SU-DHL-6 (cell line): ENCODE results near the gene CD93.

ENCODE experiments used
- H2AFZ ChIP-seq: fragments of 200-600 bp; sonication (generic); 2 replicates; pipeline ENCODE4 v1.6.1; 2014; ENCODE audit warnings: low read depth, mild to moderate bottlenecking, moderate library complexity, mixed read lengths, antibody characterized with exemption, low read length; ENCODE audit not compliant: severe bottlenecking
- H3F3A ChIP-seq: fragments of 200-600 bp; shearing (Covaris generic); 2 replicates; pipeline ENCODE4 v1.6.0; 2016; ENCODE audit warnings: antibody characterized with exemption, mild to moderate bottlenecking; ENCODE audit not compliant: insufficient read depth
- H3K27ac ChIP-seq: fragments of 200-600 bp; sonication (generic); 2 replicates; pipeline ENCODE4 v1.5.1; 2016; ENCODE audit warnings: low read depth, mild to moderate bottlenecking, low read length, moderate library complexity, mixed read lengths
- H3K27me3 ChIP-seq: fragments of 200-600 bp; sonication (generic), shearing (Covaris generic); 2 replicates; pipeline ENCODE4 v1.6.0; 2014; ENCODE audit warnings: mild to moderate bottlenecking, low read length
- H3K36me3 ChIP-seq: fragments of 200-600 bp; sonication (generic); 2 replicates; pipeline ENCODE4 v1.6.1; 2014; ENCODE audit warnings: mild to moderate bottlenecking, low read length, mixed read lengths
- H3K4me2 ChIP-seq: fragments of 300-600, 200-600 bp; shearing (Covaris generic), sonication (generic); 2 replicates; pipeline ENCODE4 v1.6.0; 2014; ENCODE audit warnings: low read length, low read depth, mild to moderate bottlenecking; ENCODE audit not compliant: poor library complexity, severe bottlenecking
- H3K4me3 ChIP-seq: fragments of 200-600 bp; sonication (generic); 2 replicates; pipeline ENCODE4 v1.5.1; 2014; ENCODE audit warnings: antibody characterized with exemption, low read length, mild to moderate bottlenecking, mixed read lengths; ENCODE audit not compliant: insufficient read depth, poor library complexity, severe bottlenecking
- H3K79me2 ChIP-seq: fragments of 200-600 bp; sonication (generic); 2 replicates; pipeline ENCODE4 v1.6.1; 2014; ENCODE audit warnings: mild to moderate bottlenecking, low read length, moderate library complexity; ENCODE audit not compliant: insufficient read depth
- H3K9ac ChIP-seq: fragments of 200-600 bp; sonication (generic); 2 replicates; pipeline ENCODE4 v1.7.0; 2014; ENCODE audit warnings: mild to moderate bottlenecking, low read length
- H3K9me2 ChIP-seq: fragments of 200-600 bp; sonication (generic); replicated peaks from 2 replicates; pipeline ENCODE4 v1.6.1; 2014; ENCODE audit warnings: low read length; ENCODE audit not compliant: insufficient read depth
- H3K9me3 ChIP-seq: fragments of 200-600 bp; sonication (generic); 2 replicates; pipeline ENCODE4 v1.6.1; 2014; ENCODE audit warnings: low read length, mixed read lengths; ENCODE audit not compliant: insufficient read depth
- H4K20me1 ChIP-seq: fragments of 200-600 bp; sonication (generic); 2 replicates; pipeline ENCODE4 v1.6.1; 2014; ENCODE audit warnings: low read depth, mild to moderate bottlenecking, antibody characterized with exemption, low read length, moderate library complexity, mixed read lengths
- CTCF ChIP-seq: fragments of 200-600 bp; sonication (generic); IDR thresholded peaks from one replicate; pipeline ENCODE4 v1.5.1; 2017; ENCODE audit warnings: antibody characterized with exemption, mild to moderate bottlenecking, low read length, moderate library complexity; ENCODE audit not compliant: insufficient read depth, poor library complexity, severe bottlenecking
- EZH2phosphoT487 ChIP-seq: fragments of 200-600 bp; sonication (generic), shearing (Covaris generic); conservative IDR thresholded peaks from 2 replicates; pipeline ENCODE4 v1.6.1; 2018; ENCODE audit warnings: mild to moderate bottlenecking, antibody characterized with exemption, low read length, moderate library complexity, mixed read lengths

The CD93 gene

GRCh38 chr20:23094213-23094896, 8.2 kb upstream of the CD93 start:
- Histone ChIP-seq H3K9ac (no peak overlapping the region), H3K9me3 (no peaks in the 10 kb centered on the region), H3K4me3 (no peak overlapping the region), H3K27ac (no peak overlapping the region), H4K20me1 (no peaks in the 10 kb centered on the region), H2AFZ (no peak overlapping the region), H3K9me2 (no peaks in the 10 kb centered on the region), H3K36me3 (no peaks in the 10 kb centered on the region), H3K27me3 (no peaks in the 10 kb centered on the region), H3F3A (no peaks in the 10 kb centered on the region), H3K79me2 (no peaks in the 10 kb centered on the region), H3K4me2 (no peak overlapping the region)
- TF ChIP-seq CTCF (no peak), EZH2phosphoT487 (no peak)

GRCh38 chr20:23093613-23094012, 7.5 kb upstream of the CD93 start:
- H3K4me2 ChIP-seq: no peak overlapping the region
- no peaks in the 10 kb centered on the region for H3K9me2 ChIP-seq
- H3K27me3 ChIP-seq: no peaks in the 10 kb centered on the region
- no peaks in the 10 kb centered on the region for H3K36me3 ChIP-seq
- H3K9me3 ChIP-seq: no peaks in the 10 kb centered on the region
- no peaks in the 10 kb centered on the region for H3F3A ChIP-seq
- H3K4me3 ChIP-seq: no peak overlapping the region
- no peaks in the 10 kb centered on the region for H3K79me2 ChIP-seq
- no peak overlapping the region for H3K9ac ChIP-seq
- no peaks in the 10 kb centered on the region for H4K20me1 ChIP-seq
- TF ChIP-seq EZH2phosphoT487 (no peak), CTCF (no peak)
- no peak overlapping the region for H3K27ac ChIP-seq
- H2AFZ ChIP-seq: no peak overlapping the region

DNA sequence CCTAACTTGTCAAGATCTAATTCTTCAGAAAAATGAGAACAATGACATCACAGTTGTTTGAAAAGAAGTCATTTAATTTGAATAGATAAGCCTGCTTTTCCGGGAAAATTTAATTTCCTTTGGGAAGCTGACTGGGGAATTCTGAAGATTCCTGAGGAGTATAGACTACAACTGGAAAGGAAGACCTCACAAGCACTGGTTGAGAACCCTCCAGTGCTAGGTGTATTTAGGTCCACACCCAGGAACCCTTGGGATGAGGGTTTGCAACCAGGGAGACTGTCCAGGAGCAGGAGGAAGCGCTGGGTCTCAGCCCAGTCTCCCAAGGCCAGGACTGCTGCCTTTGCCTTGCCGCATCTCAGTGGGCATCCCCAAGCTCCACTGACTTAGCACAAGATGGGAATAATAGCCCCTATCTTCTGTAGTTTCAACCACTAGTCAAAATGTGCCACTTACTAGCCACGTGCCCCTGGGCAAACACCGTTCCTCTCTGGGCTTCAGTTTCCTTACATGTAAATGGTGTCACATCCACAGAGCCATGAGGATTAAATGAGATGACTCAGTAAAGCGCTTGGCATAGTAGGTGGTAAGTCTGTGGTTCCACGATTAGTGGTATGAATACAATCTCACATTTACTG, 6.9 kb upstream of the CD93 start:
- H3K4me2 ChIP-seq: no peak overlapping the region
- no peak for TF ChIP-seq EZH2phosphoT487
- no peak for TF ChIP-seq CTCF
- no peaks in the 10 kb centered on the region for H3K36me3 ChIP-seq
- H3F3A ChIP-seq: no peaks in the 10 kb centered on the region
- H3K27me3 ChIP-seq: no peaks in the 10 kb centered on the region
- H2AFZ ChIP-seq: no peak overlapping the region
- H3K4me3 ChIP-seq: no peak overlapping the region
- no peak overlapping the region for H3K27ac ChIP-seq
- H3K9ac ChIP-seq: no peak overlapping the region
- no peaks in the 10 kb centered on the region for H3K9me3 ChIP-seq
- H3K79me2 ChIP-seq: no peaks in the 10 kb centered on the region
- no peaks in the 10 kb centered on the region for H4K20me1 ChIP-seq
- H3K9me2 ChIP-seq: no peaks in the 10 kb centered on the region
